SW 1271 (cell line): ENCODE results near the gene LUC7L2.
"Not testable (repeated sequence)": the region's sequence is repeated elsewhere in the genome, so short reads cannot be mapped to it uniquely, and the experiment has no call there.

ENCODE experiments used
- DNase-seq, 2 experiments: peaks; one replicate each; lab custom pipeline; 2025; lab: John Stamatoyannopoulos, UW

The LUC7L2 gene

GRCh38 chr7:139446051-139446890 is 86.6 kb downstream of the LUC7L2 start:
- DNase-seq = no peak

GRCh38 chr7:139450851-139451250 is 91.2 kb downstream of the LUC7L2 start:
- DNase-seq = no peak

DNA sequence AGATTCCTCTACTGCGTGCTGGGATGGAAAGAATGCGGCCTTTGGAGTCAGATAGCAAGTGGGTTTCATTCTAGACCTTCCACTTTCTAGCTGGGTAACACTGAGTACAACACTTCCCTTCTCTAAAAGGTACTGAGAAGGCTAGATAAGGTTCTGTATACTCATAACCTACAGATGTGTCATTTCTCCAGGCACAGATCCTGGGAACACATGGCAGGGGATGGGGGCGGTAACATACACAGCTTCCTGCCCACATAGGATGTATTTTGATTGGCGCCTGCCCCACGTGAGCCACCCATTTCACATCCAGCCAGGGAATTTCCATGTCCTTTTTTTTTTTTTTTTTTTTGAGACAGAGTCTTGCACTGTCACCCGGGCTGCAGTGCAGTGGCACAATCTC is 91.9 kb downstream of the LUC7L2 start:
- no peak for DNase-seq

GRCh38 chr7:139452958-139453672 is 93.4 kb downstream of the LUC7L2 start:
- DNase-seq = no peak

- no peak for DNase-seq
These were observed 94.1 kb downstream of the LUC7L2 start for GRCh38 chr7:139453673-139454321.

- no peak for DNase-seq
These were observed 96.1 kb downstream of the LUC7L2 start for GRCh38 chr7:139455789-139456188.

DNA sequence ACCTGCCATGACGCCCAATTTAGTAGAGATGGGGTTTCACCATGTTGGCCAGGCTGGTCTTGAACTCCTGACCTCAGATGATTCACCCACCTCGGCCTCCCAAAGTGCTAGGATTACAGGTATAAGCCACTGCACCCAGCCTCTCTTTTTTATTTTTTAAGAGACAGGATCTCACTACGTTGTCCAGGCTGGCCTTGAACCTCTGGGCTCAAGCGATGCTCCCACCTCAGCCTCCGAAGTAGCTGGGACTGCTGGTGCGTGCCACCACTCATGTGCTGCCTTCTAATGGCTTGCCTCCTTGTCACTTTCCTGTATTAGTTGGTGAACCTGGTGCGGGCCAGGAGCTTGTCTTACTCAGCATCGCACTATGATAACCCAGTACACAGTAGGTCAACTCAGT is 96.8 kb downstream of the LUC7L2 start:
- no peak for DNase-seq

- DNase-seq = no peak
These were observed 97.7 kb downstream of the LUC7L2 start for GRCh38 chr7:139457153-139457946.

DNA sequence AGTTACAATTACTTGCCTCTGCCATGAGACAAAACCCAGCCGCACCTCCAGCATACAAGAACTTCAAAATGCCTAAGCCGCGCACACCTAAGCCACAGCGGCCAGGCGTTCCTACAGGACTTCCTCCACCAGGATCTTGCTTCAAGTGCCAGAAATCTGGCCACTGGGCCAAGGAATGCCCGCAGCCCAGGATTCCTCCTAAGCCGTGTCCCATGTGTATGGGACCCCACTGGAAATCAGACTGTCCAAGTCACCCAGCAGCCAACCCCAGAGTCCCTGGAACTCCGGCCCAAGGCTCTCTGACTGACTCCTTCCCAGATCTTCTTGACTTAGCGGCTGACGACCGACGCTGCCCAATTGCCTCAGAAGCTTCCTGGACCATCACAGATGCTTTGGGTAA is 103.7 kb downstream of the LUC7L2 start:
- DNase-seq = not testable (repeated sequence)

GRCh38 chr7:139464511-139464910 is 104.8 kb downstream of the LUC7L2 start:
- DNase-seq = not testable (repeated sequence)

- DNase-seq = not testable (repeated sequence)
These were observed 105.4 kb downstream of the LUC7L2 start for GRCh38 chr7:139465072-139465471.

- not testable (repeated sequence) for DNase-seq
These were observed 108.0 kb downstream of the LUC7L2 start for GRCh38 chr7:139467729-139468128.

- not testable (repeated sequence) for DNase-seq
These were observed 108.6 kb downstream of the LUC7L2 start for GRCh38 chr7:139468281-139468680.

DNA sequence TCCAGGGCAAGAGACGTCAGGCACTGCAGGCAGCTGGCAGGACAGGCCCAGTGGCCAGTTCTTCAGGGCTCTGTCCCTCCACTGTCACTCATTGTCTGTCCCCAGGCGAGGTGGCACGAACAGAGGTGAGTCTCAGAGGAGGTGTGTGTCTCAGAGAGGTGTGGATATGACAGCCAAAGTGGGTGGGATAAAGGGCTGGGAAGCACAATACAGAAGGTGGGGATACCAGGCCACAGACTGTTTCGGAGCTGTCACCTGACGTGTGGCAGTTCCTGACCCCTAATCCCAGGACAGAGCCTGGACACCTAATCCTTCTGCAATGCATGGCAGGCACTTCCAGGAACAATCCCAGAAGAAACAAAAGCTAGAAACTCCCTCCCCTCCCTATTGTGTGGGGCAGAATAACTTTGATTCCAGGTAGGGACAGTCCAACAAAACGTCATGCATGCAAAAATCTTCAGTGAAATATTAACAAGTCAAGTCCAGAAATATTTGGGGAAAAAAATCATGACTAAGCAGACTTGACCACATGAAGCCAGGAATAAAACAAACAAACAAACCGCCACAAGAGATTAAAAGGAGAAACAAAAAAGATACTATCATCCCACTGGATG is 112.2 kb downstream of the LUC7L2 start:
- no peak for DNase-seq
